ENCODE measurements around the gene ERP44. TPM values are rescaled to one million over a fixed set of nuclear protein-coding genes. Genes with fewer than 3 reads are reported as not detected.

Gene ERP44
- total and polyA plus RNA-seq, 9 donors, result 16.0 to 26.5 (median 18.8) TPM

GRCh38 chr9:99964336-99964735, 134.5 kb downstream of the ERP44 start:
- no peaks in the 10 kb centered on the region for H3K9me3 ChIP-seq (replicated peaks; ENCODE audit: control insufficient read depth, low read depth, low read length)
- no peaks in the 10 kb centered on the region for H3K4me1 ChIP-seq (ENCODE audit: control insufficient read depth, insufficient read depth, low read length)
- no peak for DNase-seq
- H3K27me3 ChIP-seq (ENCODE audit: control insufficient read depth, insufficient read depth, low read length), result no peaks in the 10 kb centered on the region
- WGBS (ENCODE audit: insufficient coverage), result no CpG with 5 or more reads among the region's 1 CpG
- peaks cover 10% of the 10 kb centered on the region for H3K36me3 ChIP-seq (ENCODE audit: control insufficient read depth, insufficient read depth, low read length)
- H3K27ac ChIP-seq (ENCODE audit: low read length), result no peak overlapping the region
- H3K4me3 ChIP-seq (ENCODE audit: low read length), result no peak overlapping the region

DNA sequence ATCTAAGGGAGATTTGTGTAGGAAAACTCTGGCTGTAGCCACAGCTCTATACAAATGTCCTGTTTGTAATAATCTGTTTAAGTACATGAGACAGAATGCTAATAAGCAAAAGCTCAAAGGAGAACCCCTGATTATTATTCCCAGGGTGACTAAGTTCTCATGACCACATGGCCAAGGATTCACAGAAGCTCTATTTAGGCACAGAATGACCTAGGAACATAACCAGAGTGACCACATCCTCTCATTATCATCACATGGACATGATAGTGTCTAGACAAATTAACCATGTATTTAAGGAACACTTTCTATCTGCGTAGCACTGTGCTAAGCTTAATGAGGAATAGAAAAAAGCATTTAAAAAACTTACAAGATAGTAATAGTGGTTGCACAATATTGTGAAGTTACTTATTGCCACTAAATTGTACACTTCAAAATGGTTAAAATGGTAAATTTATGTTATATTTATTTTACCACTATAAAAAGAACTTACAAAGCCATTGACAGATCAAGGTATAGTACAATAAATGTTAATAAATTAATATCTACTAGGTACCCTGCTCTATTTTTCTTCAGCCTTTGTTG, 136.0 kb downstream of the ERP44 start:
- no peak for DNase-seq
- Histone ChIP-seq H3K27ac (ENCODE audit: low read length) (no peak overlapping the region), H3K9me3 (replicated peaks; ENCODE audit: control insufficient read depth, low read depth, low read length) (no peaks in the 10 kb centered on the region), H3K4me1 (ENCODE audit: control insufficient read depth, insufficient read depth, low read length) (no peaks in the 10 kb centered on the region), H3K4me3 (ENCODE audit: low read length) (no peak overlapping the region), H3K27me3 (ENCODE audit: control insufficient read depth, insufficient read depth, low read length) (no peaks in the 10 kb centered on the region), H3K36me3 (ENCODE audit: control insufficient read depth, insufficient read depth, low read length) (peaks cover 5% of the 10 kb centered on the region)
- WGBS (ENCODE audit: insufficient coverage), result no CpG with 5 or more reads among the region's 1 CpG

- H3K4me1 ChIP-seq (ENCODE audit: control insufficient read depth, insufficient read depth, low read length), result no peaks in the 10 kb centered on the region
- H3K27ac ChIP-seq (ENCODE audit: low read length), result no peak overlapping the region
- peaks cover 6% of the 10 kb centered on the region for H3K36me3 ChIP-seq (ENCODE audit: control insufficient read depth, insufficient read depth, low read length)
- no peak for DNase-seq
- WGBS (ENCODE audit: insufficient coverage), result 100% methylated on average over 2 of the region's 4 CpGs
- H3K27me3 ChIP-seq (ENCODE audit: control insufficient read depth, insufficient read depth, low read length), result no peaks in the 10 kb centered on the region
- no peaks in the 10 kb centered on the region for H3K9me3 ChIP-seq (replicated peaks; ENCODE audit: control insufficient read depth, low read depth, low read length)
- H3K4me3 ChIP-seq (ENCODE audit: low read length), result no peak overlapping the region
Observed at GRCh38 chr9:99955606-99956005, 143.2 kb downstream of the ERP44 start.

DNA sequence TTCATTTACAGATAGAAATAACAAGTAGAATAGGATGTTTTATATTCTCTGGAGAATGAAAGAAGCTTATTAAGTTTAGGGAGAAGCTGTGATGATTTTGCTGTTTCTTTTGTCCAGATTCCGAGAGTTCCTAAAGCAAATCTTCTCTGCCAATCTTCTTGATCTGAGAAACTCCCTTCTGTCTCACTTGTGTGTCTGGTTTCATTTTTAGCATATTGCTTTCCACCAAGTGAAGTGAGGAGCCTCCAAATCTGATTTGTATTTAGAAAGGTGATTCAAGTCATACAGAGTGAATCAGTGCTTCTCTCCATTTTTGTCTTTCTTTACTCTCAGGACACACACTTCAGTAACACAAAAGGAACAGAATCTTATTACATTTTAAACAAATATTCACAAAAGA, 144.0 kb downstream of the ERP44 start:
- DNase-seq, result no peak
- WGBS (ENCODE audit: insufficient coverage), result no CpG with 5 or more reads among the region's 1 CpG
- no peak overlapping the region for H3K27ac ChIP-seq (ENCODE audit: low read length)
- H3K36me3 ChIP-seq (ENCODE audit: control insufficient read depth, insufficient read depth, low read length), result peaks cover 6% of the 10 kb centered on the region
- H3K9me3 ChIP-seq (replicated peaks; ENCODE audit: control insufficient read depth, low read depth, low read length), result no peaks in the 10 kb centered on the region
- no peak overlapping the region for H3K4me3 ChIP-seq (ENCODE audit: low read length)
- no peaks in the 10 kb centered on the region for H3K4me1 ChIP-seq (ENCODE audit: control insufficient read depth, insufficient read depth, low read length)
- no peaks in the 10 kb centered on the region for H3K27me3 ChIP-seq (ENCODE audit: control insufficient read depth, insufficient read depth, low read length)

DNA sequence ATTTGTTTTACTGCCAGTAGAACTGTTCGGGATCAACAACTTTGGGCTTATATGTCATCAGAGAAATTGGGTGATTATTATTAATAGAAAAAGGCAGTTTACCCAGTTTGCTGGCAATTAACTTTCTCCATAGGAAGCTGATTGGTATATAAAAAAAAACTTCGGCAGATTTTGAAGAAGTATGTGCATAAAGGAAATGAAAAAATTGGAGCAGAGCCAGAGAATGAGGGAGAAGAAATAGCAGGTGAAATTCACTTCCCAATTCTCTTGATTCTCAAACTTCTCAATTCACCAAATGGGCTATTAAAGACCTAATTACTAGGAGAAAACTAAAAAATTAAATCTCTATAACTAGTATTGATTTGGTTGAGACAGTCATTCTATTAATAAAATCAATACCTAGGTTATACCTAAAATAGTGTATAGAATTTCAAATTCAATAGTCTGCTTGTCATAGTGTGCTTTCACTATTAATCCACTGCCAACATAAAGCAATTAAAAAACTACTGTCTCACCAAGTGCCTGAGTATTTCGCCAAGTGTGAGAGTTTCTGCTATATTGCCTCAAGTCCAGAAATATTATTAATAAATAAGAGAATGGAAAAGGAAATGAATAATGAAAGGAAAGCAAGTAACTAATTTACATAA, 144.8 kb downstream of the ERP44 start:
- no CpG with 5 or more reads among the region's 3 CpGs for WGBS (ENCODE audit: insufficient coverage)
- no peaks in the 10 kb centered on the region for H3K27me3 ChIP-seq (ENCODE audit: control insufficient read depth, insufficient read depth, low read length)
- H3K4me1 ChIP-seq (ENCODE audit: control insufficient read depth, insufficient read depth, low read length), result no peaks in the 10 kb centered on the region
- H3K4me3 ChIP-seq (ENCODE audit: low read length), result no peak overlapping the region
- H3K36me3 ChIP-seq (ENCODE audit: control insufficient read depth, insufficient read depth, low read length), result peaks cover 6% of the 10 kb centered on the region
- no peak overlapping the region for H3K27ac ChIP-seq (ENCODE audit: low read length)
- no peak for DNase-seq
- no peaks in the 10 kb centered on the region for H3K9me3 ChIP-seq (replicated peaks; ENCODE audit: control insufficient read depth, low read depth, low read length)

DNA sequence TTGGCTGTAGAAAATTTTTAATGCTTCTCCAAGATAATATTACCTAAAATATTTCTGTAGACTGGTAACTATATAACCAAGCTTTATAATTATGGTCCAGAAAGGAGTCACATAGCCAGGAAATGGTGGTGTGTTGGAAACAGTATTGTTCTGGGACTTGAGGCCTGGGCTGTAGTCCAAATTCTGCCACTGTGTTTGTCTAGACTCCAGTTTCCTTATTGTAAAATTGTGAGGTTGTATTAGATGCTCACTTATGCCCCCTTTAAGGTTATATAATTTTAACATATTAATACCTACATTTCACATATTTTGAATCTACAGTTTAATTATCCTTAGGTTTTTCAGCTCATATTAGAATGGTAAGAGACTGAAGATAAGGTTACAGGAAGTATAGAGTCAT, 149.9 kb downstream of the ERP44 start:
- peak; percentile 23 for DNase-seq
- Histone ChIP-seq H3K4me1 (ENCODE audit: control insufficient read depth, insufficient read depth, low read length) (no peaks in the 10 kb centered on the region), H3K4me3 (ENCODE audit: low read length) (no peak overlapping the region), H3K9me3 (replicated peaks; ENCODE audit: control insufficient read depth, low read depth, low read length) (no peaks in the 10 kb centered on the region), H3K36me3 (ENCODE audit: control insufficient read depth, insufficient read depth, low read length) (peaks cover 6% of the 10 kb centered on the region), H3K27me3 (ENCODE audit: control insufficient read depth, insufficient read depth, low read length) (no peaks in the 10 kb centered on the region), H3K27ac (ENCODE audit: low read length) (no peak overlapping the region)

DNA sequence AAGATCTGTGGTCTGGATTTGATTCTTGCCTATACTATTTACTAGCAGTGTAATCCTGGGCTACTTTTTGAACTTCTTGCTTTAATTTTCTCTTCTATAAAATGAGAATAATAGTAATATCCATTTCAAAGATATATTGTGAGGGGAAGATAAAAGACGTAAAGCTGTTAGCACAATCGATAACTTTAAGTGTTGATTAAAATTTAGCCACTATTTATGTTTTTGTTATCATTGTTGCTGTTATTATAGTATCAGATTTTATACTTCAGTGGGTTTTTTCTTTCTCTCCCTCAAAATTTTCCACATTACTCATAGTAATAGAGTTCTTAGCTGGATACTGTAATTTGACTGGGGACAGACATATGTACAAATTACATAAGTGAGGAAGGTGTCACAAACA, 150.3 kb downstream of the ERP44 start:
- DNase-seq, result no peak
- no peaks in the 10 kb centered on the region for H3K4me1 ChIP-seq (ENCODE audit: control insufficient read depth, insufficient read depth, low read length)
- no CpG with 5 or more reads among the region's 2 CpGs for WGBS (ENCODE audit: insufficient coverage)
- H3K36me3 ChIP-seq (ENCODE audit: control insufficient read depth, insufficient read depth, low read length), result peaks cover 6% of the 10 kb centered on the region
- no peaks in the 10 kb centered on the region for H3K27me3 ChIP-seq (ENCODE audit: control insufficient read depth, insufficient read depth, low read length)
- H3K9me3 ChIP-seq (replicated peaks; ENCODE audit: control insufficient read depth, low read depth, low read length), result no peaks in the 10 kb centered on the region
- H3K27ac ChIP-seq (ENCODE audit: low read length), result no peak overlapping the region
- no peak overlapping the region for H3K4me3 ChIP-seq (ENCODE audit: low read length)

DNA sequence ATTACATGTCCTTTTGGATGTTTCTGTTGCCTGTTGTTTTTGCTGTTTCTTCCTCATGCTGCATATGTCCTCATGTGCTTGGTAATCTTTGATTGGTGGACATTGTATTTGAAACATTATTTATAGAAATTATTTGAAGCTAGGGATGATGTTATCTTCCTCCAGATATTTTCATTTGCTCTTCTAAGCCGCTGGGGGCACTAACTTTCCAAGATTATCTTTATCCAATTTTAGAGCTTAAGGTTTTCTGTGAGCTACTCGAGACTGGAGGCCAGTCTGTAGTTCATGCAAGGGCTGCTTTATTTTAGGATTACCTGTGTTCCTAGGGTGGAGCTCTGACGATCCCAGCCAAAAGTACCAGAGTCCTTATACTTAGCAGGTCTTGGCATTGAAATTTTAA, 151.4 kb downstream of the ERP44 start:
- Histone ChIP-seq H3K36me3 (ENCODE audit: control insufficient read depth, insufficient read depth, low read length) (peaks cover 6% of the 10 kb centered on the region), H3K27ac (ENCODE audit: low read length) (no peak overlapping the region), H3K4me3 (ENCODE audit: low read length) (no peak overlapping the region), H3K27me3 (ENCODE audit: control insufficient read depth, insufficient read depth, low read length) (no peaks in the 10 kb centered on the region), H3K4me1 (ENCODE audit: control insufficient read depth, insufficient read depth, low read length) (no peaks in the 10 kb centered on the region), H3K9me3 (replicated peaks; ENCODE audit: control insufficient read depth, low read depth, low read length) (no peaks in the 10 kb centered on the region)
- no peak for DNase-seq
- WGBS (ENCODE audit: insufficient coverage), result no CpG with 5 or more reads among the region's 3 CpGs

DNA sequence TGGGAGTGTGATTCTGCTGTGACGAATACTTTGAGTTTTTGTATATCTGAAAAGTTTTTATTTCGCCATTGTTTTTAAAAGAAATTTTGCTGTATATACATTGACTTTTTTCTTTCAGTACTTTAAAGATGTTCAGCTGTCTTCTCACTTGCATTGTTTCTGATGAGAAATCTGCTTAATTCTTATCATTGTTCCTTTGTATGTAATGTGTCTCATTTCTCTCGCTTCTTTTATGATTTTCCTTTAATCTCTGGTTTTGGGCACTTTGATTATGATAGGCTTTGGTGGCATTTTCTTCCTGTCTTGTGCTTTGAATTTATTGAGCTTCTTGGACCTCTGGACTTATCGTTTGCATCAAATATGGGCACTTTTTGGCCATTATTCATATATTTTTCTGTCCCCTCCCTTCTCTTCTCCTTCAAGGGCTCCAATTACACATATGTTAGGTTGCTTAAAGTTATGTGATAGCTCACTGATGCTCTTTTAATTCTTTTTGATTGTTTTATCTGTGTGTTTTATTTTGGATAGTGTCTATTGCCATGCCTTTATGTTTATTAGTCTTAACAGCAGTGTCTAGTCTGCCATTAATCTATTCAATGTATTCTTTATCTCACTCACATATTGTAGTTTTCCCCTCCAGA, 161.7 kb downstream of the ERP44 start:
- peaks cover 2% of the 10 kb centered on the region for H3K36me3 ChIP-seq (ENCODE audit: control insufficient read depth, insufficient read depth, low read length)
- H3K27ac ChIP-seq (ENCODE audit: low read length), result no peak overlapping the region
- peaks cover 8% of the 10 kb centered on the region for H3K9me3 ChIP-seq (replicated peaks; ENCODE audit: control insufficient read depth, low read depth, low read length)
- no peaks in the 10 kb centered on the region for H3K4me1 ChIP-seq (ENCODE audit: control insufficient read depth, insufficient read depth, low read length)
- no peaks in the 10 kb centered on the region for H3K27me3 ChIP-seq (ENCODE audit: control insufficient read depth, insufficient read depth, low read length)
- no peak for DNase-seq
- H3K4me3 ChIP-seq (ENCODE audit: low read length), result no peak overlapping the region
- no CpG with 5 or more reads among the region's 4 CpGs for WGBS (ENCODE audit: insufficient coverage)

- Histone ChIP-seq H3K27me3 (ENCODE audit: control insufficient read depth, insufficient read depth, low read length) (no peaks in the 10 kb centered on the region), H3K36me3 (ENCODE audit: control insufficient read depth, insufficient read depth, low read length) (peaks cover 2% of the 10 kb centered on the region), H3K4me1 (ENCODE audit: control insufficient read depth, insufficient read depth, low read length) (no peaks in the 10 kb centered on the region), H3K9me3 (replicated peaks; ENCODE audit: control insufficient read depth, low read depth, low read length) (peaks cover 3% of the 10 kb centered on the region), H3K27ac (ENCODE audit: low read length) (no peak overlapping the region), H3K4me3 (ENCODE audit: low read length) (no peak overlapping the region)
- WGBS (ENCODE audit: insufficient coverage), result no CpG with 5 or more reads among the region's 6 CpGs
- DNase-seq, result no peak
Observed at GRCh38 chr9:99931155-99931840, 167.5 kb downstream of the ERP44 start.
